ENCODE data around the gene COL4A5. TPM values are rescaled to one million over a fixed set of nuclear protein-coding genes. Genes with fewer than 3 reads are reported as not detected.

The COL4A5 gene
- total and polyA plus RNA-seq, 5 donors = 14.4 to 30.8 (median 22.4) TPM

- Histone ChIP-seq H3K9me3 (ENCODE audit: control insufficient read depth, low read length) (no peaks in the 10 kb centered on the region), H3K27ac (ENCODE audit: low read length) (no peak overlapping the region), H3K4me1 (ENCODE audit: control insufficient read depth, insufficient read depth, low read length) (no peaks in the 10 kb centered on the region), H3K4me3 (ENCODE audit: low read length) (no peak overlapping the region), H3K27me3 (ENCODE audit: control insufficient read depth, insufficient read depth) (no peaks in the 10 kb centered on the region)
- DNase-seq (no peak), ATAC-seq (no peak)
- intact Hi-C loops (cut with DNase I) = no loop called here
Observed at GRCh38 chrX:108541286-108541685, 101.6 kb downstream of the COL4A5 start.

DNA sequence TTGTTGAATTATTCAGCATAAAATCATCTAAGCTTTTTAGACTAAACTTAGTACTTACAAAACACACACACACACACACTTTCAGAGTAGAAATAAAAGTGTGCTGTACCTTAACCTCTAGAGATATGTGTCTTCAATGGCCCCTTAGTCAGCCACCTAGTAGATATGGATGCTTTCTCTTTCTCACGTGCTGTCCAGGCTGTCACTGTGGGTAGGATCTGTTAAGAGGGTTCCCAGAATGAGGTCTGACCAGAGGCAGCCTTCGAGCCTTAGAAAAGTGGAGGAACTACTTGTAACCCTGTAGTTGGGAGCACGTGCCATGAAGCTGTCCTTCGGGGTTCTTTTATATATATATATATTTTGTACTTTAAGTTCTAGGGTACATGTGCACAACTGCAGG is 117.9 kb downstream of the COL4A5 start:
- DNase-seq (no peak), ATAC-seq (no peak)
- Histone ChIP-seq H3K9me3 (ENCODE audit: control insufficient read depth, low read length) (no peaks in the 10 kb centered on the region), H3K4me3 (ENCODE audit: low read length) (no peak overlapping the region), H3K27ac (ENCODE audit: low read length) (no peak overlapping the region), H3K4me1 (ENCODE audit: control insufficient read depth, insufficient read depth, low read length) (no peaks in the 10 kb centered on the region), H3K27me3 (ENCODE audit: control insufficient read depth, insufficient read depth) (no peaks in the 10 kb centered on the region)
- 80% methylated on average over 4 of the region's 4 CpGs for WGBS
- intact Hi-C loops (cut with DNase I) = no loop called here

- DNase-seq = no peak
- WGBS = 66% methylated on average over 1 of the region's 1 CpG
Observed at GRCh38 chrX:108558217-108558616, 118.6 kb downstream of the COL4A5 start.

GRCh38 chrX:108573136-108573535 is 133.5 kb downstream of the COL4A5 start:
- ATAC-seq = no peak
- no peak for DNase-seq
- no peak overlapping the region for H3K4me3 ChIP-seq (ENCODE audit: low read length)

More at GRCh38 chrX:108558217-108558616, 118.6 kb downstream of the COL4A5 start:
- Histone ChIP-seq H3K27me3 (ENCODE audit: control insufficient read depth, insufficient read depth) (no peaks in the 10 kb centered on the region), H3K4me3 (ENCODE audit: low read length) (no peak overlapping the region), H3K9me3 (ENCODE audit: control insufficient read depth, low read length) (no peaks in the 10 kb centered on the region), H3K4me1 (ENCODE audit: control insufficient read depth, insufficient read depth, low read length) (no peaks in the 10 kb centered on the region), H3K27ac (ENCODE audit: low read length) (no peak overlapping the region)
- no peak for ATAC-seq
- intact Hi-C loops (cut with DNase I) = no loop called here

GRCh38 chrX:108582151-108582550 is 142.5 kb downstream of the COL4A5 start:
- DNase-seq (no peak), ATAC-seq (no peak)
- no peaks in the 10 kb centered on the region for H3K4me1 ChIP-seq (ENCODE audit: control insufficient read depth, insufficient read depth, low read length)
- H3K9me3 ChIP-seq (ENCODE audit: control insufficient read depth, low read length) = no peaks in the 10 kb centered on the region
- H3K4me3 ChIP-seq (ENCODE audit: low read length) = no peak overlapping the region
- intact Hi-C loops (cut with DNase I) = no loop called here
- 79% methylated on average over 1 of the region's 1 CpG for WGBS
- H3K27me3 ChIP-seq (ENCODE audit: control insufficient read depth, insufficient read depth) = no peaks in the 10 kb centered on the region
- H3K27ac ChIP-seq (ENCODE audit: low read length) = no peak overlapping the region

More at GRCh38 chrX:108573136-108573535, 133.5 kb downstream of the COL4A5 start:
- no peaks in the 10 kb centered on the region for H3K9me3 ChIP-seq (ENCODE audit: control insufficient read depth, low read length)
- H3K4me1 ChIP-seq (ENCODE audit: control insufficient read depth, insufficient read depth, low read length) = no peaks in the 10 kb centered on the region
- no peaks in the 10 kb centered on the region for H3K27me3 ChIP-seq (ENCODE audit: control insufficient read depth, insufficient read depth)
- no peak overlapping the region for H3K27ac ChIP-seq (ENCODE audit: low read length)
- intact Hi-C loops (cut with DNase I) = no loop called here

DNA sequence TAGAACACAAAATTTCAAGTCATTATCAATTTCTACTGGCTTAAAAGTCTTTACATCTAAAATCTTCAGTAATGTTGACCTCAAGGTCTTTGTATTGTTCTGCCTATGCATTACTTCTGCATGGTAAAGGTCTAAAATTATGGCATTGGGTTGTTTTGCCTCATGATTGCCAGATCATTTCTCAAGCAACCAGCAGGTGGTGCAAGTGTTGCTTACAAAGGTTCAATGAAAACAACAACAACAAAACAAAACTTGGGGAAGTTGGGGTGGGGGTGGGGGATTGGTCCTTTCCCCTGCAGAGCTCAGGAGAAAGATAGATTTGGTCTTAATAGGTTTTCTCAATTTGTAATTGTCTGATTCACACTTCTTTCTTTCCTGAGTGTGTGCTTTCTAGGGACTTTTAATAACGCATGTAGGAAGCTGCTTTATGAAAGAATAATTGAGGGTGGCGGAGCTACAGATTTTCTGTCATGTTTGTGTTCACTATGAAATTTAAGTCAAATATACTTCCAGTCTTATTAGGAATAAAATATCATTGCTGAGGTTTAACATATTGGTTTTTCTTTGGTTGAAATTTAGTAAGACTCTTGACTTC is 145.1 kb downstream of the COL4A5 start:
- no peak overlapping the region for H3K4me3 ChIP-seq (ENCODE audit: low read length)
- intact Hi-C loops (cut with DNase I) = no loop called here

DNA sequence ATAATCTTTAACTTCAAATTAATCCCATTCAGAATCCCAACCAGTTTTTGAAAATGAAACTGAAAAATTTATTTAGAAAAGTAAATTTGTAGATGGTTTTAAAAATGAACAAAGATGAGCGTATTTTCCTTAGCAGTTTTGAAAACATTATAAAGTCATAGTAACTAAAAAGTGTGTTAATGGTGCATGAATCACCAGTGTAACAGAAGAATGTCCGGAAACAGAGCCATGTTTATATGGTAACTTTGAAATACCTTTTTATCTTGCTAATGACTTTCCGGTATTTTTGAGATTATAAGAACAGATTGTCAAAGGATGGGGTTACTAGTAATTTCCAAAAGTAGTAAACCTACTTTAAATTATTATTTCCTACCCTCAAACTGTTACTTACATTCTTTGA is 150.9 kb downstream of the COL4A5 start:
- WGBS = 89% methylated on average over 3 of the region's 3 CpGs
- DNase-seq = no peak

More for the DNA sequence above, 145.1 kb downstream of the COL4A5 start:
- DNase-seq = no peak
- Histone ChIP-seq H3K27me3 (ENCODE audit: control insufficient read depth, insufficient read depth) (no peaks in the 10 kb centered on the region), H3K4me1 (ENCODE audit: control insufficient read depth, insufficient read depth, low read length) (no peaks in the 10 kb centered on the region), H3K9me3 (ENCODE audit: control insufficient read depth, low read length) (no peaks in the 10 kb centered on the region), H3K27ac (ENCODE audit: low read length) (no peak overlapping the region)
- no peak for ATAC-seq
- 94% methylated on average over 2 of the region's 2 CpGs for WGBS

GRCh38 chrX:108601276-108601675 is 161.6 kb downstream of the COL4A5 start:
- DNase-seq (no peak), ATAC-seq (no peak)
- Histone ChIP-seq H3K4me3 (ENCODE audit: low read length) (no peak overlapping the region), H3K4me1 (ENCODE audit: control insufficient read depth, insufficient read depth, low read length) (no peaks in the 10 kb centered on the region), H3K9me3 (ENCODE audit: control insufficient read depth, low read length) (no peaks in the 10 kb centered on the region), H3K27ac (ENCODE audit: low read length) (no peak overlapping the region), H3K27me3 (ENCODE audit: control insufficient read depth, insufficient read depth) (no peaks in the 10 kb centered on the region)
- WGBS = 85% methylated on average over 4 of the region's 4 CpGs
- intact Hi-C loops (cut with DNase I) = no loop called here

More for the DNA sequence above, 150.9 kb downstream of the COL4A5 start:
- no peaks in the 10 kb centered on the region for H3K9me3 ChIP-seq (ENCODE audit: control insufficient read depth, low read length)
- no peaks in the 10 kb centered on the region for H3K4me1 ChIP-seq (ENCODE audit: control insufficient read depth, insufficient read depth, low read length)
- no peak for ATAC-seq
- intact Hi-C loops (cut with DNase I) = no loop called here
- no peak overlapping the region for H3K27ac ChIP-seq (ENCODE audit: low read length)
- no peaks in the 10 kb centered on the region for H3K27me3 ChIP-seq (ENCODE audit: control insufficient read depth, insufficient read depth)
- no peak overlapping the region for H3K4me3 ChIP-seq (ENCODE audit: low read length)

GRCh38 chrX:108610141-108610540 is 170.5 kb downstream of the COL4A5 start:
- 52% methylated on average over 2 of the region's 2 CpGs for WGBS
- no peak for DNase-seq
- Histone ChIP-seq H3K27ac (ENCODE audit: low read length) (no peak overlapping the region), H3K9me3 (ENCODE audit: control insufficient read depth, low read length) (no peaks in the 10 kb centered on the region), H3K4me3 (ENCODE audit: low read length) (no peak overlapping the region), H3K4me1 (ENCODE audit: control insufficient read depth, insufficient read depth, low read length) (no peaks in the 10 kb centered on the region), H3K27me3 (ENCODE audit: control insufficient read depth, insufficient read depth) (no peaks in the 10 kb centered on the region)
- no peak for ATAC-seq
- intact Hi-C loops (cut with DNase I) = no loop called here

DNA sequence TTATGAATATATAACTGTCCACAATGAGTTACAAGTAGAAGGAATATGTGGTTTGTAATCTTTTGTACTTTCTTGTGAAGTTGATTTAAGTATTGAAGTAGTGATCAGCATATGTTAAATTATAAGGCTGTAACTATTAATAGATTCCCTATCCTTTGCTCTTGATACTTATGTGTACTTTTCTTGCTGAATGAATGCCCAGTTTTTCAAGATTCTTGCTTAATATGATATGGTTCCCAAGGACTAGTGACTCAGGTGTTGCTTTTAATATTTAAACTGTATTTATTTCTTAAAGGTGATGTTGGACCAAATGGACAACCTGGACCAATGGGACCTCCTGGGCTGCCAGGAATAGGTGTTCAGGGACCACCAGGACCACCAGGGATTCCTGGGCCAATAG is 175.0 kb downstream of the COL4A5 start:
- no peaks in the 10 kb centered on the region for H3K9me3 ChIP-seq (ENCODE audit: control insufficient read depth, low read length)
- ATAC-seq (no peak), DNase-seq (no peak)
- H3K4me3 ChIP-seq (ENCODE audit: low read length) = no peak overlapping the region
- intact Hi-C loops (cut with DNase I) = no loop called here
- H3K27me3 ChIP-seq (ENCODE audit: control insufficient read depth, insufficient read depth) = no peaks in the 10 kb centered on the region
- no peaks in the 10 kb centered on the region for H3K4me1 ChIP-seq (ENCODE audit: control insufficient read depth, insufficient read depth, low read length)
- no peak overlapping the region for H3K27ac ChIP-seq (ENCODE audit: low read length)

GRCh38 chrX:108640817-108641216 is 201.2 kb downstream of the COL4A5 start:
- ATAC-seq (no peak), DNase-seq (no peak)
- Histone ChIP-seq H3K9me3 (ENCODE audit: control insufficient read depth, low read length) (no peaks in the 10 kb centered on the region), H3K27ac (ENCODE audit: low read length) (no peak overlapping the region), H3K4me3 (ENCODE audit: low read length) (no peak overlapping the region), H3K4me1 (ENCODE audit: control insufficient read depth, insufficient read depth, low read length) (no peaks in the 10 kb centered on the region), H3K27me3 (ENCODE audit: control insufficient read depth, insufficient read depth) (no peaks in the 10 kb centered on the region)
- intact Hi-C loops (cut with DNase I) = no loop called here

GRCh38 chrX:108641589-108642272 is 202.1 kb downstream of the COL4A5 start:
- 92% methylated on average over 6 of the region's 6 CpGs for WGBS
- H3K9me3 ChIP-seq (ENCODE audit: control insufficient read depth, low read length) = no peaks in the 10 kb centered on the region
- intact Hi-C loops (cut with DNase I) = no loop called here
- no peak overlapping the region for H3K4me3 ChIP-seq (ENCODE audit: low read length)
- ATAC-seq (no peak), DNase-seq (peak in 1 of 3 donors; percentile 9)
- no peaks in the 10 kb centered on the region for H3K4me1 ChIP-seq (ENCODE audit: control insufficient read depth, insufficient read depth, low read length)
- no peak overlapping the region for H3K27ac ChIP-seq (ENCODE audit: low read length)
- H3K27me3 ChIP-seq (ENCODE audit: control insufficient read depth, insufficient read depth) = no peaks in the 10 kb centered on the region

Measured in right cardiac atrium (tissue), 5 donors.